Neural progenitor cell (in vitro differentiated cells): ENCODE results near the gene ANKRD11. TPM values are rescaled to one million over a fixed set of nuclear protein-coding genes. Genes with fewer than 3 reads are reported as not detected.
A peak's percentile ranks its signal among the peaks of the same experiment; 100 is the strongest.

Source experiments
- DNase-seq: peaks from one replicate; pipeline ENCODE4 v3.0.0-alpha.2; 2016; ENCODE audit warnings: low spot score
- H2AFZ ChIP-seq: fragments of 200-600 bp; sonication (generic); replicated peaks from 2 replicates; pipeline ENCODE4 v1.6.1; 2016; ENCODE audit warnings: antibody characterized with exemption
- H3F3A ChIP-seq: fragments of 200-600 bp; sonication (generic); 2 replicates; pipeline ENCODE4 v1.6.1; 2016; ENCODE audit warnings: antibody characterized with exemption, low read depth
- H3K27ac ChIP-seq: fragments of 200-600 bp; sonication (generic); 2 replicates; pipeline ENCODE4 v1.5.1; 2016; ENCODE audit warnings: mild to moderate bottlenecking
- H3K27me3 ChIP-seq: fragments of 200-600 bp; sonication (generic); 2 replicates; pipeline ENCODE4 v1.6.1; 2016; ENCODE audit warnings: mild to moderate bottlenecking, moderate library complexity
- H3K36me3 ChIP-seq: fragments of 200-600 bp; sonication (generic); 2 replicates; pipeline ENCODE4 v1.5.1; 2016
- H3K4me1 ChIP-seq: fragments of 200-600 bp; sonication (generic); 2 replicates; pipeline ENCODE4 v1.6.1; 2016; ENCODE audit warnings: mixed run types
- H3K4me2 ChIP-seq: fragments of 200-600 bp; sonication (generic); 2 replicates; pipeline ENCODE4 v1.6.1; 2016
- H3K4me3 ChIP-seq: fragments of 200-600 bp; sonication (generic); 2 replicates; pipeline ENCODE4 v1.5.1; 2016
- H3K79me2 ChIP-seq: fragments of 200-600 bp; sonication (generic); 2 replicates; pipeline ENCODE4 v1.6.1; 2016; ENCODE audit warnings: low read depth
- H3K9ac ChIP-seq: fragments of 200-600 bp; sonication (generic); 2 replicates; pipeline ENCODE4 v1.6.1; 2016
- H3K9me3 ChIP-seq: fragments of 200-600 bp; sonication (generic); 2 replicates; pipeline ENCODE4 v1.5.1; 2016; ENCODE audit warnings: low read depth
- H4K20me1 ChIP-seq: fragments of 200-600 bp; sonication (generic); 2 replicates; pipeline ENCODE4 v1.6.1; 2016; ENCODE audit warnings: low read depth
- H3K27ac Mint-ChIP-seq: 3 replicates; pipeline ENCODE4 v1.8.0; 2021; ENCODE audit warnings: mixed read lengths
- H3K27me3 Mint-ChIP-seq: 2 replicates; pipeline ENCODE4 v1.8.0; 2022; ENCODE audit warnings: low read depth, mild to moderate bottlenecking, inconsistent platforms, moderate library complexity, mixed read lengths; ENCODE audit not compliant: insufficient read depth
- H3K36me3 Mint-ChIP-seq: 3 replicates; pipeline ENCODE4 v1.8.0; 2021; ENCODE audit warnings: mixed read lengths
- H3K4me1 Mint-ChIP-seq: 3 replicates; pipeline ENCODE4 v1.8.0; 2021; ENCODE audit warnings: mixed read lengths
- H3K4me3 Mint-ChIP-seq: 3 replicates; pipeline ENCODE4 v1.8.0; 2021; ENCODE audit warnings: mild to moderate bottlenecking, moderate library complexity, mixed read lengths
- H3K9me3 Mint-ChIP-seq: 3 replicates; pipeline ENCODE4 v1.8.0; 2020; ENCODE audit warnings: mixed read lengths
- CTCF ChIP-seq: fragments of 200-600 bp; sonication (generic); IDR thresholded peaks from 2 replicates; pipeline ENCODE4 v1.5.1; 2017; ENCODE audit warnings: antibody characterized with exemption, mild to moderate bottlenecking
- EZH2 ChIP-seq: fragments of 200-600 bp; sonication (generic); IDR thresholded peaks from 2 replicates; pipeline ENCODE4 v1.6.1; 2017; ENCODE audit warnings: antibody characterized with exemption, mild to moderate bottlenecking, moderate library complexity
- EZH2phosphoT487 ChIP-seq: fragments of 200-600 bp; sonication (generic); IDR thresholded peaks from 2 replicates; pipeline ENCODE4 v1.6.1; 2017; ENCODE audit warnings: antibody characterized with exemption
- total RNA-seq: library from RNA; depleted of rRNA; stranded (reverse); fragments of >200 nt; gene quantifications from 2 replicates; pipeline ENCODE4 v1.2.3, GENCODE V29; 2015; ENCODE audit warnings: low replicate concordance

The ANKRD11 gene
- total RNA-seq, 1 donor from 2014 or later, result 47.3 TPM

DNA sequence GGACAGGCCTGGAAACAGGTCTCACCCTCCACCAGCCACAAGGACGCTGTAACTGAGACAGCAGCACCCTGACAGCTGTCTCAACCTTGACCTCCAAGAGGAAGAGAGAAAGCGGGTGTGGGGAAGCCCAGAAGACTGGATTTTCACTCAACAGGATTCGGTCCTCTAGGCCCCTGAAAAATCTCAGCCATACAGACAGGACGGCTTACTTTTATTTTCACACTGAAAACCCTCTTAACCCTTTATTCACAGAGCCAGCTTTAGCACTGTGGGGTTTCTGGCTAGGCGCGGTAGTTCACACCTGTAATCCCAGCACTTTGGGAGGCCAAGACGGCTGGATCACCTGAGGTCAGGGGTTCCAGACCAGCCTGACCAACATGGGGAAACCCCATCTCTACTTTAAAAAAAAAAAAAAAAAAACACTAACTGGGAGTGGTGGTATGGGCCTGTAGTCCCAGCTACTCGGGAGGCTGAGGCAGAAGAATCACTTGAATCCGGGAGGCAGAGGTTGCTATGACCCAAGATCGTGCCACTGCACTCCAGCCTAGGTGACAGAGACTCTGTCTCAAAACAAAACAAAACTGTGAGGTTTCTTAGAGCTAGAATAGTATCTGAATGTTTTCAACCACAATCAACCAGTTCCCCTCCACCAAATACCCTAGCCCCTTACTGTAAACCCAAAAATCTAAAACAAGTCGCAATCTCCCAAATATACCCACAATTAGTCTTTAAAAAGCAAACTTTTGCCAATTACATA lies 5.3 kb downstream of the ANKRD11 start:
- Histone ChIP-seq H2AFZ (no peak overlapping the region), H3K27ac (peak overlapping the region; percentile 4)

DNA sequence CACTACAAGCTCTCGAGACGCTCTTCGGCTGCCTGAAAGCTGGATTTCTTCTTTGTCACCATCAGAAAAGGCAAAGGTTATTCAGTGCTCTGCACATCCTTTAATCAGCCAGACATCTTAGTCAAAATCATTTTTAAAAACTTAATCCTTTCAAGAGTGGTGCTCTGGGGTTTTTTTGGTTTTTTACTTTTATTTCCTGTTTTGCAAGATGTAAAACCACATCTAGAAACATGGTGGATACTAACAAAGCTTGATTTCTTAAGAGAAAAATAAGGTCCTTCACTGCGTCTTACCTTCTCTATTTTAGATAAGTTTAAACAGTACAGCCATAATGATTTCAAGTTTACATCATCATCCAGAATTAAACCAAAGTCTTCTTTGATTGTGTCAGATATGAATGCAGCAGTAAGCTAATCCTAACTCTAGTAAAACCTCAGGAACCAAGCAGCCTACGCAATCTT lies 6.3 kb downstream of the ANKRD11 start:
- no peak for TF ChIP-seq EZH2
- TF ChIP-seq EZH2phosphoT487, result no peak
- TF ChIP-seq CTCF, result no peak
- Histone ChIP-seq H4K20me1 (peaks cover 100% of the 10 kb centered on the region), H3F3A (peaks cover 19% of the 10 kb centered on the region), H2AFZ (no peak overlapping the region), H3K79me2 (peaks cover 100% of the 10 kb centered on the region), H3K4me3 (no peak overlapping the region), H3K9ac (no peak overlapping the region), H3K9me3 (no peaks in the 10 kb centered on the region), H3K36me3 (no peaks in the 10 kb centered on the region), H3K27ac (no peak overlapping the region), H3K4me1 (peaks cover 61% of the 10 kb centered on the region), H3K4me2 (no peak overlapping the region), H3K27me3 (no peaks in the 10 kb centered on the region)
- H3K36me3 Mint-ChIP-seq, result peaks cover 12% of the 10 kb centered on the region
- peaks cover 3% of the 10 kb centered on the region for H3K27me3 Mint-ChIP-seq
- peaks cover 73% of the 10 kb centered on the region for H3K4me1 Mint-ChIP-seq
- no peak overlapping the region for H3K4me3 Mint-ChIP-seq
- H3K27ac Mint-ChIP-seq, result no peak overlapping the region
- no peak for DNase-seq
- no peaks in the 10 kb centered on the region for H3K9me3 Mint-ChIP-seq

More for the DNA sequence above, 5.3 kb downstream of the ANKRD11 start:
- Histone ChIP-seq H3F3A (peaks cover 19% of the 10 kb centered on the region), H3K79me2 (peaks cover 100% of the 10 kb centered on the region), H3K4me3 (no peak overlapping the region), H4K20me1 (peaks cover 91% of the 10 kb centered on the region), H3K4me1 (peaks cover 58% of the 10 kb centered on the region), H3K36me3 (no peaks in the 10 kb centered on the region), H3K9ac (no peak overlapping the region), H3K9me3 (no peaks in the 10 kb centered on the region), H3K4me2 (no peak overlapping the region), H3K27me3 (no peaks in the 10 kb centered on the region)
- Mint-ChIP-seq H3K27ac (peak overlapping the region; percentile 67), H3K4me3 (peak overlapping the region; percentile 48), H3K36me3 (peaks cover 12% of the 10 kb centered on the region), H3K27me3 (peaks cover 3% of the 10 kb centered on the region), H3K9me3 (no peaks in the 10 kb centered on the region), H3K4me1 (peaks cover 70% of the 10 kb centered on the region)
- DNase-seq, result no peak
- TF ChIP-seq EZH2, result no peak
- TF ChIP-seq EZH2phosphoT487, result no peak
- no peak for TF ChIP-seq CTCF

GRCh38 chr16:89482817-89483205 lies 7.5 kb downstream of the ANKRD11 start:
- Mint-ChIP-seq H3K9me3 (no peaks in the 10 kb centered on the region), H3K4me3 (no peak overlapping the region), H3K36me3 (peaks cover 12% of the 10 kb centered on the region), H3K4me1 (peaks cover 72% of the 10 kb centered on the region), H3K27me3 (peaks cover 4% of the 10 kb centered on the region), H3K27ac (no peak overlapping the region)
- Histone ChIP-seq H3K27me3 (no peaks in the 10 kb centered on the region), H2AFZ (no peak overlapping the region), H3K4me2 (peak overlapping the region; percentile 34), H3F3A (peaks cover 8% of the 10 kb centered on the region), H3K4me3 (no peak overlapping the region), H3K27ac (peak overlapping the region; percentile 31), H3K9me3 (no peaks in the 10 kb centered on the region), H3K9ac (no peak overlapping the region), H3K79me2 (peaks cover 100% of the 10 kb centered on the region), H3K4me1 (peaks cover 59% of the 10 kb centered on the region), H3K36me3 (no peaks in the 10 kb centered on the region), H4K20me1 (peaks cover 100% of the 10 kb centered on the region)
- TF ChIP-seq CTCF, result no peak
- no peak for TF ChIP-seq EZH2phosphoT487
- TF ChIP-seq EZH2, result no peak
- no peak for DNase-seq
